Uterus (tissue), 4 donors: ENCODE data around the gene SLC2A8. TPM values are rescaled to one million over a fixed set of nuclear protein-coding genes. Genes with fewer than 3 reads are reported as not detected.

Source experiments
- DNase-seq, 2 donors: peaks; one replicate each; pipeline ENCODE4 v3.0.0-alpha.2; 2019 to 2020
- H3K27ac ChIP-seq, 2 donors: fragments of 200-600 bp; sonication (generic); 1 replicate in 1 of 2; 2 replicates in 1 of 2; pipeline ENCODE4 v1.5.1; 2016 to 2018
- H3K27me3 ChIP-seq, 2 donors: fragments of 200-600 bp; sonication (generic); one replicate each; pipeline ENCODE4 v1.5.1; 2018 to 2019; ENCODE audit warnings: control low read depth in 1 of 2
- H3K36me3 ChIP-seq, 2 donors: fragments of 200-600 bp; sonication (generic); one replicate each; pipeline ENCODE4 v1.5.1; 2019; ENCODE audit warnings: control low read depth in 1 of 2
- H3K4me1 ChIP-seq, 2 donors: fragments of 200-600 bp; sonication (generic); one replicate each; pipeline ENCODE4 v1.5.1; 2018 to 2019; ENCODE audit warnings: control low read depth in 1 of 2
- H3K4me3 ChIP-seq, 2 donors: fragments of 200-600 bp; sonication (generic); 1 replicate in 1 of 2; 2 replicates in 1 of 2; pipeline ENCODE4 v1.5.1; 2018 to 2019; ENCODE audit warnings: mild to moderate bottlenecking in 1 of 2
- H3K9me3 ChIP-seq, 2 donors: fragments of 200-600 bp; sonication (generic); one replicate each; pipeline ENCODE4 v1.5.1; 2019; ENCODE audit warnings: control low read depth in 1 of 2
- CTCF ChIP-seq, 4 experiments: fragments of 200-600 bp in 2 of 4; fragments of 450-650 bp in 2 of 4; sonication (generic) in 2 of 4; IDR thresholded peaks; one replicate each; pipeline ENCODE4 v1.5.1; 2016 to 2019; ENCODE audit warnings: antibody characterized with exemption in 4 of 4, mild to moderate bottlenecking in 2 of 4, moderate library complexity in 1 of 4
- POLR2A ChIP-seq, 2 donors: fragments of 450-650 bp; IDR thresholded peaks; one replicate each; pipeline ENCODE4 v1.6.1; 2016; ENCODE audit warnings: antibody characterized with exemption in 2 of 2, mild to moderate bottlenecking in 1 of 2, moderate library complexity in 1 of 2
- intact Hi-C: fragments of 100-400 bp; cut with DNase I; formaldehyde crosslinking; loops from one replicate; pipeline ENCODE4 v1.15.1; 2023; ENCODE audit warnings: low total_unique reads
- total RNA-seq, 4 donors: library from RNA; depleted of rRNA in 3 of 4; stranded (reverse); fragments of >200 nt in 3 of 4; gene quantifications; one replicate each; pipeline versions ENCODE4 v1.1.0 to v1.2.4, GENCODE V29; 2014 to 2023
- donor health status: DM: yes; HTN: yes; CAD: no.

Gene SLC2A8
- total RNA-seq, 4 donors from 2014 or later = 1.8 to 45.1 (median 10.5) TPM

GRCh38 chr9:127360829-127361228 lies 36.1 kb upstream of the SLC2A8 start:
- no peaks in the 10 kb centered on the region for H3K36me3 ChIP-seq
- no peak overlapping the region for H3K27ac ChIP-seq
- intact Hi-C loops = no loop called here
- no peaks in the 10 kb centered on the region for H3K4me1 ChIP-seq
- DNase-seq = peak; percentile 30 to 37
- no peak for TF ChIP-seq POLR2A (IDR thresholded peaks at IDR 0.05)
- TF ChIP-seq CTCF (IDR thresholded peaks at IDR 0.05) = peak in 3 of 4 experiments; percentile 26 to 30 (median 28)
- no peaks in the 10 kb centered on the region for H3K9me3 ChIP-seq
- no peaks in the 10 kb centered on the region for H3K27me3 ChIP-seq
- no peak overlapping the region for H3K4me3 ChIP-seq

GRCh38 chr9:127361561-127361960 lies 35.4 kb upstream of the SLC2A8 start:
- TF ChIP-seq CTCF (IDR thresholded peaks at IDR 0.05) (no peak), POLR2A (IDR thresholded peaks at IDR 0.05) (no peak)
- Histone ChIP-seq H3K4me3 (no peak overlapping the region), H3K36me3 (no peaks in the 10 kb centered on the region), H3K9me3 (no peaks in the 10 kb centered on the region), H3K4me1 (no peaks in the 10 kb centered on the region), H3K27me3 (no peaks in the 10 kb centered on the region), H3K27ac (no peak overlapping the region)
- DNase-seq = no peak
- intact Hi-C loops = no loop called here

- no peaks in the 10 kb centered on the region for H3K4me1 ChIP-seq
- H3K27me3 ChIP-seq = no peaks in the 10 kb centered on the region
- no peaks in the 10 kb centered on the region for H3K36me3 ChIP-seq
- TF ChIP-seq CTCF (IDR thresholded peaks at IDR 0.05) = no peak
- TF ChIP-seq POLR2A (IDR thresholded peaks at IDR 0.05) = no peak
- no peaks in the 10 kb centered on the region for H3K9me3 ChIP-seq
- intact Hi-C loops = no loop called here
- DNase-seq = no peak
- no peak overlapping the region for H3K4me3 ChIP-seq
- H3K27ac ChIP-seq = no peak overlapping the region
Measured at GRCh38 chr9:127362829-127363228, 34.1 kb upstream of the SLC2A8 start.

GRCh38 chr9:127365461-127365860 lies 31.5 kb upstream of the SLC2A8 start:
- no peak for TF ChIP-seq CTCF (IDR thresholded peaks at IDR 0.05)
- no peak for TF ChIP-seq POLR2A (IDR thresholded peaks at IDR 0.05)
- no peaks in the 10 kb centered on the region for H3K4me1 ChIP-seq
- no peaks in the 10 kb centered on the region for H3K27me3 ChIP-seq
- no peak overlapping the region for H3K4me3 ChIP-seq
- H3K36me3 ChIP-seq = no peaks in the 10 kb centered on the region
- no peaks in the 10 kb centered on the region for H3K9me3 ChIP-seq
- DNase-seq = no peak
- no peak overlapping the region for H3K27ac ChIP-seq
- intact Hi-C loops = no loop called here

- Histone ChIP-seq H3K27me3 (no peaks in the 10 kb centered on the region), H3K9me3 (no peaks in the 10 kb centered on the region), H3K4me1 (no peaks in the 10 kb centered on the region), H3K36me3 (no peaks in the 10 kb centered on the region), H3K27ac (no peak overlapping the region), H3K4me3 (no peak overlapping the region)
- no peak for TF ChIP-seq CTCF (IDR thresholded peaks at IDR 0.05)
- intact Hi-C loops = no loop called here
- DNase-seq = no peak
Measured at GRCh38 chr9:127366594-127366993, 30.4 kb upstream of the SLC2A8 start.
